GM20000 (cell line): ENCODE data around the gene SLC6A8.
"Not testable (repeated sequence)": the region's sequence is repeated elsewhere in the genome, so short reads cannot be mapped to it uniquely, and the experiment has no call there.

ENCODE experiments used
- DNase-seq: peaks from one replicate; pipeline ENCODE4 v3.0.0; 2012; ENCODE audit warnings: low spot score
- TF ChIP-seq, protein P1 (sequence below): IDR thresholded peaks from 2 replicates; pipeline ENCODE4 v1.5.1; 2012; ENCODE audit warnings: mild to moderate bottlenecking, control low read depth; ENCODE audit errors: extremely low read depth, missing control alignments

Gene SLC6A8

DNA sequence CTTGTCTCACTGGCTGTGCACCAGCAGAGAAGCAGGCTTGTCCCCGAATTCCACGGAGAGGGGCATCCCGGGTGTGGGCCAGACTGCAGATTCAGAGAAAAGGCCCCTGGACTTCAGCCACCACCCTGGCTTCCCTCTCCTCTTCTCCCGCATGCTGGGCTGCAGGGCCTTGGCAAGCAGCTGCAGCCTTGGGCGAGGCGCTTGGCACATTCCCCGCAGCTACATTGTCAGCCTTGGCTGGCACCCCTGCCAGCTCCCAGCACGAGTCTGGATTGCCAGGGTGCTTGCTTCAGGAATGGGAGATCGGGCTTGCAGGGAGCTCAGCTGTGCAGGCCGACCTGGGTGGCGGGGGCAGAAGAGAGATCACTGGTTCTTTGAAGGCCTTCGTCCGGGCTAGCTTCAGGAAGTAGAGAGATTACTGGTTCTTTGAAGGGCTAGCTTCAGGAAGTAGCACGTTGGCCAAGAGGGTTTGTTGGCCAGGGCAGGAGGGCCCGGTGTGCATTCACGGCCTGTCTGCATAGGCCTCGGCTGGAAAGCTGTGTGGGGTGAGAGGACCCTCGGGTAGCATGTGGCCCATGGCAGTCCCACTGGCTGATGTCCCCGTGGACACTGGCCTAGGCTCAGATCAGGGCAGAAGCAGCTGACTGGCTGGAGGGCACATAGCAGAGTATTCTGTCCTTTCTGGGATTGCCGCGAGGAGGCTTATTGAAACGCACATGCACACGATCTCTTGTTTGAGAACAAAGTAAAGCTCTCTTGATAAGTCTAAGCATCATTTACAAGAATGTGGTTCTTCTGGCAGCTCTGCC lies 39.6 kb downstream of the SLC6A8 start:
- TF ChIP-seq, protein P1, sequence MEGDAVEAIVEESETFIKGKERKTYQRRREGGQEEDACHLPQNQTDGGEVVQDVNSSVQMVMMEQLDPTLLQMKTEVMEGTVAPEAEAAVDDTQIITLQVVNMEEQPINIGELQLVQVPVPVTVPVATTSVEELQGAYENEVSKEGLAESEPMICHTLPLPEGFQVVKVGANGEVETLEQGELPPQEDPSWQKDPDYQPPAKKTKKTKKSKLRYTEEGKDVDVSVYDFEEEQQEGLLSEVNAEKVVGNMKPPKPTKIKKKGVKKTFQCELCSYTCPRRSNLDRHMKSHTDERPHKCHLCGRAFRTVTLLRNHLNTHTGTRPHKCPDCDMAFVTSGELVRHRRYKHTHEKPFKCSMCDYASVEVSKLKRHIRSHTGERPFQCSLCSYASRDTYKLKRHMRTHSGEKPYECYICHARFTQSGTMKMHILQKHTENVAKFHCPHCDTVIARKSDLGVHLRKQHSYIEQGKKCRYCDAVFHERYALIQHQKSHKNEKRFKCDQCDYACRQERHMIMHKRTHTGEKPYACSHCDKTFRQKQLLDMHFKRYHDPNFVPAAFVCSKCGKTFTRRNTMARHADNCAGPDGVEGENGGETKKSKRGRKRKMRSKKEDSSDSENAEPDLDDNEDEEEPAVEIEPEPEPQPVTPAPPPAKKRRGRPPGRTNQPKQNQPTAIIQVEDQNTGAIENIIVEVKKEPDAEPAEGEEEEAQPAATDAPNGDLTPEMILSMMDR: no peak
- DNase-seq: no peak

DNA sequence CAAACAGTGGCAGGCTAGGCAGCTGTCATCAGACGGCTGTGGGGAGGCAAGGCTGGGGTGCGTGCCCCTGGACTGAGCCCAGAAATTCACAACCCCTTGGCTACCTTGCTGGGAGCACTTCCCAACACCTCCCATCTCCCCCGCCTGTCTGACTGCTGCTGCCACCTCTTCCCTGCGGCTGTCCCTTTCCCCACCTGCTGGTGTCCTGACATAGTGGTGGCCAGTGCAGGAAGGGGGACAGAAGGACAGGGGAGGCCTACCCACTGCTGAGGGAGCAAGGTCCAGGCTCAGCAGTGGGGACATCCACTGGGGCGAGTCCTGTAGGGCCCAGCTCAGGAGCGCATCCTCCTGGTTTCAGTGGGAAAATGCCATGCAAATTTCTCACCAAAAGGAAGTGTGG lies 40.4 kb downstream of the SLC6A8 start:
- TF ChIP-seq, protein P1: no peak
- DNase-seq: no peak

DNA sequence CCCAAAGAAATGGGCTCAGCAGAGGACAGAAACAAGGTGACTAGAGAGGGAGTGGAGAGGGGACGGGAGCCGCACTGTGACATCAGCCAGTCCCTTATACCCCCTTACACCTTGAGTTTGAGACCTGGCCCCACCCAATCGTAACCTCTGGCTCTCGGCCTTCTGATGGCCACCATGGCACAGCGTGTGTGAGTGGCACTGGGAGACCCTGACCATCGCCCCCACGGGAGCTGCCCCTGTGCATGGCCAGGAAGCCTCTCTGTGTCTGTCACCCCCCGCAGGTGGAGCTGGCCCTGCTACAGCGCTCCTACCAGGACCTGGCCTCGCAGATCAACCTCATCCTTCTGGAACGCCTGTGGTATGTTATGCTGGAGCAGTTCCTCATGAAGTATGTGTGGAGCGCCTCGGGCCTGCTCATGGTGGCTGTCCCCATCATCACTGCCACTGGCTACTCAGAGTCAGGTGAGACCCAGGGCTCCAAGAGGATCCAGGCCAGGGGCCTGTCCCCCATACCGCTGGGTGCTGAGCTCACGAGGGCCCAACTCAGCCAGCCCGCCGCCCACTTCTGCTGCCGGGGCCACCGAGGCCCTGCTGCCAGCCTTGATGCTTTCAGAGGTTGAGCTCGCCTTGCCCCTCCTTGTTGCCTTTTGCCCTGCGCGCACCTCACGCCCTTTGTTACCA lies 41.4 kb downstream of the SLC6A8 start:
- TF ChIP-seq, protein P1: no peak
- DNase-seq: no peak

DNA sequence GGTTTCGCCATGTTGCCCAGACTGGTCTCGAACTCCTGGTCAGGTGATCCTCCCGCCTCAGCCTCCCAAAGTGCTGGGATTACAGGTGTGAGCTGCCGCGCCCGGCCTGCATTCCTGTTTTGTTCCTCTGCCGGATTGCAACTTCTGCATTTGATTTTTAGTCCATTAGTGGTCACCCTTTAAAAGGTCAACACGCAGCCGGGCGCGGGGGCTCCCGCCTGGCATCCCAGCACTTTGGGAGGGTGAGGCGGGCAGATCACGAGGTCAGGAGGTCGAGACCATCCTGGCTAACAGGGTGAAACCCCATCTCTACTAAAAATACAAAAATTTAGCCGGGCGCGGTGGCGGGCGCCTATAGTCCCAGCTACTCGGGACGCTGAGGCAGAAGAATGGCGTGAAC lies 42.4 kb downstream of the SLC6A8 start:
- not testable (repeated sequence) for DNase-seq

DNA sequence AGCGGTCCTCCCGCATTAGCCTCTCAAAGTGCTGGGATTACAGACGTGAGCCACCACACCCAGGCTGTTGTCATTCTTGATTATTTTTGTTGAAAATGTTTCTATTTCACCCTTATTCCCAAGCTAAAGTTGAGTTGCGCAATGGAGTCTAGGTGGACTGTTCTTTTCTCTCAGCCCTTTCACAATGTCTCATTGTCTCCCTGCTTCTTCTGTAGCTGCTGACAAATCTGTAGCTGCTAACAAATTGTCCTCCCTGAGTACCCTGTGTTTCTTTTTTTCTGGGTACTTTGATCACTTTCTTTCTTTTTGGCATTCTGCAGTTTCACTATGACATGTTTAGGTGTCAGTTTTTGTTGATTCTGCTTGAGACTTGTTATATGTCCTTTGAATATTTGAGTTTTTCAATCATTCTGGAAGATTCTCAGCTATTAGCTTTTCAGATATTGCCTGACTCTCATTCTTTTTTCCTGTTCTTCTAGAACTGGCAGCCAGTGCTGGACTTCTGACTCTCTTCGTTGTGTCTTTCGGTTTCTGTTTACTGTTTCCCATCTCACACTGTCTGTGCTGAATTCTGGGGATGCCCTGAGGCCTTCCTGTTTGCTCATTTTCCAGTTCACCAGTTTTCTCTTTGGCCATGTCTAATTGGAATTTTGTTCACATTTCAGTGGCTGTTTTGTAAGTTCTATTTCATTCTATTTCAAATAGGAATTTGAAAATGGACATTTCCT lies 43.6 kb downstream of the SLC6A8 start:
- TF ChIP-seq, protein P1: no peak

DNA sequence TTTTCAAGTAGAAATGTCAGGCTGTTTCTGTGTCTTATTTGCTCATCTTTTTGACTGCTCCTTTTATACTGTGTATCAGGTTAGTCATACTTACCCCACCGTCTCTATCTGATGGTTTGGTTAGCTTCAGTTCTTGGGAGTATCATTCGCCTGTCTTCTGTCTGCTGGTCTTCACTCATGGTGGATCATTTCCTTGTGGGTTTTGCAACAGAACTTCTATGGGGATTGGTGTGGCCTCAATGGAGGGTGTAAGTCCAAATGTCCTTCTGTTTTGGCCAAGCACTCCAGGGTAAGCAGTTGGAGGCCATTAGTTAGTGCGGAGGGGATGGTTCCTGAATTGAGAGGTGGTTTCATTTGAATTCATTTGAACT lies 44.1 kb downstream of the SLC6A8 start:
- TF ChIP-seq, protein P1: no peak
- no peak for DNase-seq

More for the DNA sequence above, 43.6 kb downstream of the SLC6A8 start:
- no peak for DNase-seq

DNA sequence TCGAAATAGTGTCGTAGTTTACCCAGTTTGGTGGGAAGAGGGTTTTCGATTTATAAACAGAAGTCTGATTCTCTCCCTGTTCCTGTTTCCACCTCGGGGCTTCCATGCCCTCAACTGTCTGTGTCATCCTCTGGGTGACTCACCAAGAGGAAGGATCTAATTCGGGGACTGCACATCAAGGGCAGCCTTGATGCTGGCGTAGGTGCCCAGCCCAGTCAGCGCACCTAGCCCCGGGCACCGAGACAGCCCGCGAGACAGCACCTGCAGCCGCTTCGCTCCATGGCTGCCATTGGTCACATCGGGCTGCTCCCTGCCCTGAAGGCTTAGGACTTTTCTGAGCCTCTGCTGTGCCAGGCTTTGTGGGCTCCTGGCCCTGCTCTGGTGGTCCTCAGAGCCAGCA lies 44.7 kb downstream of the SLC6A8 start:
- TF ChIP-seq, protein P1: no peak
- no peak for DNase-seq
